Spleen (tissue), 11 donors: ENCODE results near the gene EXOC4. TPM values are rescaled to one million over a fixed set of nuclear protein-coding genes. Genes with fewer than 3 reads are reported as not detected.

Experiments used
- DNase-seq: peaks from one replicate; pipeline ENCODE4 v3.0.0-alpha.2; 2020
- H3K27ac ChIP-seq, 8 donors: fragments of 200-600 bp; sonication (generic) in 7 of 8; 1 replicate in 4 of 8; 2 replicates in 4 of 8; pipeline versions ENCODE4 v1.5.0 to v1.8.0; 2016 to 2021; ENCODE audit warnings: inconsistent platforms in 4 of 8, mild to moderate bottlenecking in 4 of 8, moderate library complexity in 1 of 8
- H3K27me3 ChIP-seq, 7 donors: fragments of 200-600 bp; sonication (generic) in 6 of 7; replicated peaks in 1 of 7; 1 replicate in 4 of 7; 2 replicates in 3 of 7; pipeline versions ENCODE4 v1.5.0 to v1.8.0; 2016 to 2021; ENCODE audit warnings: inconsistent platforms in 3 of 7, mild to moderate bottlenecking in 1 of 7
- H3K36me3 ChIP-seq, 6 donors: fragments of 200-600 bp; sonication (generic) in 5 of 6; 1 replicate in 4 of 6; 2 replicates in 2 of 6; pipeline versions ENCODE4 v1.5.0 to v1.8.0; 2016 to 2021; ENCODE audit warnings: inconsistent platforms in 2 of 6
- H3K4me1 ChIP-seq, 6 donors: fragments of 200-600 bp; sonication (generic) in 5 of 6; 1 replicate in 3 of 6; 2 replicates in 3 of 6; pipeline versions ENCODE4 v1.5.0 to v1.8.0; 2016 to 2021; ENCODE audit warnings: inconsistent platforms in 3 of 6
- H3K4me3 ChIP-seq, 8 donors: fragments of 200-600 bp; sonication (generic) in 7 of 8; 1 replicate in 4 of 8; 2 replicates in 4 of 8; pipeline versions ENCODE4 v1.5.0 to v1.8.0; 2016 to 2021; ENCODE audit warnings: inconsistent platforms in 4 of 8, mild to moderate bottlenecking in 4 of 8, moderate library complexity in 2 of 8
- H3K9me3 ChIP-seq, 8 donors: fragments of 200-600 bp; sonication (generic) in 7 of 8; 1 replicate in 4 of 8; 2 replicates in 4 of 8; pipeline versions ENCODE4 v1.5.0 to v1.8.0; 2016 to 2021; ENCODE audit warnings: inconsistent platforms in 4 of 8
- POLR2A ChIP-seq, 3 donors: fragments of 450-650 bp; IDR thresholded peaks; one replicate each; pipeline ENCODE4 v1.5.1; 2017; ENCODE audit warnings: antibody characterized with exemption in 3 of 3, mild to moderate bottlenecking in 1 of 3
- POLR2AphosphoS5 ChIP-seq, 3 donors: sonication (generic); formaldehyde crosslinking; IDR thresholded peaks; one replicate each; pipeline ENCODE4 v1.5.1; 2017; ENCODE audit warnings: antibody characterized with exemption in 3 of 3
- WGBS, 5 donors: extraction: QIAGEN DNeasy Blood & Tissue Kit in 3 of 5; methylation state at CpG; one replicate each; pipeline versions ENCODE4 v1.1.5 to v1.1.7; 2013 to 2018; 5-methylcytosine and 5-hydroxymethylcytosine counted together
- intact Hi-C: fragments of 100-400 bp; cut with DNase I; formaldehyde crosslinking; loops from one replicate; pipeline ENCODE4 v1.15.0; 2023; ENCODE audit warnings: low total_unique reads
- polyA plus RNA-seq, 3 donors: library from polyadenylated mRNA; stranded (reverse); fragments of 200-250 nt; gene quantifications; one replicate each; pipeline ENCODE4 v1.2.1, GENCODE V29; 2013
- total RNA-seq, 7 donors: library from RNA; depleted of rRNA in 3 of 7; stranded (reverse); fragments of >200 nt in 3 of 7; fragmentation: NEBNext Ultra II Directional in 4 of 7; extraction: Animal tissue kit (Norgen Biotek cat#: 25700) in 4 of 7; gene quantifications; one replicate each; pipeline versions ENCODE4 v1.1.0 to v1.2.1, GENCODE V29; 2016 to 2021
- TF ChIP-seq, protein P1 (sequence below), 11 experiments: fragments of 200-600 bp in 7 of 11; fragments of 450-650 bp in 4 of 11; sonication (generic) in 4 of 11; IDR thresholded peaks in 8 of 11; conservative IDR thresholded peaks in 3 of 11; 1 replicate in 7 of 11; 2 replicates in 4 of 11; pipeline versions ENCODE4 v1.4.0 to v1.8.0; 2016 to 2021; ENCODE audit warnings: antibody characterized with exemption in 11 of 11, inconsistent platforms in 4 of 11, mild to moderate bottlenecking in 1 of 11
- donor health status: healthy with polysubstance abuse.
- donor health status: DM: no; HTN: no; CAD: no; lungs with moderate emphysema.
- donor health status: DM: no; HTN: no; CAD: no.
- donor health status: Bipolar disorder and iron deficiency.
- donor health status: healthy.
- donor health status: DM: no; HTN: no; CAD: no.
- donor health status: DM: yes; HTN: yes; CAD: no.

The EXOC4 gene
- total and polyA plus RNA-seq, 10 donors = 14.1 to 138 (median 102) TPM

DNA sequence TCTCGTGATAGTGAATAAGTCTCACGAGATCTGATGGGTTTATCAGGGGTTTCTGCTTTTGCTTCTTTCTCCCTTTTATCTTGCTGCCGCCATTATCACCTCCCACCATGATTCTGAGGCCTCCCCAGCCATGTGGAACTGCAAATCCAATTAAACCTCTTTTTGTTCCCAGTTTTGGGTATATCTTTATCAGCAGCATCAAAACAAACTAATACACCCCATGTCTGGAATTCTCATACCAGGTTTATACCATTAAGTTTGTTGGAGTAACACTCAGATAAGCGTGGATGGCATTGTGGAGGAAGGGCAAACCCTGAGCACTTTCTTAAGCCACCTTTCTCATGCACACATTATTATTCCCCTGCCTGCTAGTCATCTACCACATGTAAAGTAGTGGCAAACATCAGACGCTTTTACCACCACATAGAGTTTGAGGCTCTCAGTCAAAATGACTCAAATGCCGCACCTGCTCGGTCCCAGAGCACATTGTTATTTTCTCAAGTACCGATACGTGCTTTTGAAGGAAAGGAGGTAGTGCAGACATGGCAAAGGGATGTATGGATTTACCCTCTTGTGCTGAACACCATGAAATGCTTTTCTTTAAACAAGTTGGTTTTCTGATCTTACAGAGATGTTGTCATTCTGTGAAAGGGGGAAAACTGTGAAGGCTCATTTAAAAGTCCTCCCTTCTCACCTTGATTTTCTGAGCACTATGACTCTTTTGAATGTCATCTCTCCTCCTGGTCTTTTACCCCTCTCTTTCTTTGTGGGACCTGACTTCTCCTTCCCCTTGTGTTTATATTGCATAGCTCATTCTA, 429.7 kb downstream of the EXOC4 start:
- TF ChIP-seq, protein P1, sequence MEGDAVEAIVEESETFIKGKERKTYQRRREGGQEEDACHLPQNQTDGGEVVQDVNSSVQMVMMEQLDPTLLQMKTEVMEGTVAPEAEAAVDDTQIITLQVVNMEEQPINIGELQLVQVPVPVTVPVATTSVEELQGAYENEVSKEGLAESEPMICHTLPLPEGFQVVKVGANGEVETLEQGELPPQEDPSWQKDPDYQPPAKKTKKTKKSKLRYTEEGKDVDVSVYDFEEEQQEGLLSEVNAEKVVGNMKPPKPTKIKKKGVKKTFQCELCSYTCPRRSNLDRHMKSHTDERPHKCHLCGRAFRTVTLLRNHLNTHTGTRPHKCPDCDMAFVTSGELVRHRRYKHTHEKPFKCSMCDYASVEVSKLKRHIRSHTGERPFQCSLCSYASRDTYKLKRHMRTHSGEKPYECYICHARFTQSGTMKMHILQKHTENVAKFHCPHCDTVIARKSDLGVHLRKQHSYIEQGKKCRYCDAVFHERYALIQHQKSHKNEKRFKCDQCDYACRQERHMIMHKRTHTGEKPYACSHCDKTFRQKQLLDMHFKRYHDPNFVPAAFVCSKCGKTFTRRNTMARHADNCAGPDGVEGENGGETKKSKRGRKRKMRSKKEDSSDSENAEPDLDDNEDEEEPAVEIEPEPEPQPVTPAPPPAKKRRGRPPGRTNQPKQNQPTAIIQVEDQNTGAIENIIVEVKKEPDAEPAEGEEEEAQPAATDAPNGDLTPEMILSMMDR (IDR thresholded peaks at IDR 0.05 in 8 of 11, conservative IDR thresholded peaks at IDR 0.05 in 3 of 11) = no peak
- TF ChIP-seq POLR2A (IDR thresholded peaks at IDR 0.05) = no peak
- TF ChIP-seq POLR2AphosphoS5 (IDR thresholded peaks at IDR 0.05) = no peak
- intact Hi-C loops = no loop called here
- Histone ChIP-seq H3K27ac (no peak overlapping the region), H3K9me3 (no peaks in the 10 kb centered on the region), H3K4me1 (no peaks in the 10 kb centered on the region), H3K4me3 (no peak overlapping the region), H3K36me3 (peaks cover 0 to 8% (median 0%) of the 10 kb centered on the region in 6 donors), H3K27me3 (no peaks in the 10 kb centered on the region)
- WGBS, 5 donors = 66 to 71% (median 68%) methylated on average over 9 of the region's 9 CpGs
- no peak for DNase-seq

DNA sequence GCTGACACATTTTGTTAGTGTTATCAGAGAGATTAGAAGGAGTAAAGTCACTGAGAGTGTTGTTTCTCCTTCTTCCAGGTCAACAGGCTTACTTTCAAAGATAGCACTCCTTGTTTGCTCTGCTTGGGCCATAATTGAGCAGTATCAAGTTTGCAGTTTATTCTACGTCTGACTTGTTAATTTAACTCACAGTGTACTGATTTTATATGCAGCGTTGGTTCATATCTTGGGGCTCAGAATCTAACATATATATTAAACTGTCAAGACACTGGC, 430.2 kb downstream of the EXOC4 start:
- Histone ChIP-seq H3K9me3 (no peaks in the 10 kb centered on the region), H3K36me3 (peaks cover 0 to 8% (median 0%) of the 10 kb centered on the region in 6 donors), H3K4me1 (no peaks in the 10 kb centered on the region), H3K27ac (no peak overlapping the region), H3K4me3 (no peak overlapping the region), H3K27me3 (no peaks in the 10 kb centered on the region)
- no peak for DNase-seq
- WGBS, 5 donors = 90 to 97% (median 94%) methylated on average over 2 of the region's 2 CpGs
- intact Hi-C loops = no loop called here
- TF ChIP-seq, protein P1 (IDR thresholded peaks at IDR 0.05 in 8 of 11, conservative IDR thresholded peaks at IDR 0.05 in 3 of 11) = no peak
- TF ChIP-seq POLR2A (IDR thresholded peaks at IDR 0.05) = no peak
- no peak for TF ChIP-seq POLR2AphosphoS5 (IDR thresholded peaks at IDR 0.05)

DNA sequence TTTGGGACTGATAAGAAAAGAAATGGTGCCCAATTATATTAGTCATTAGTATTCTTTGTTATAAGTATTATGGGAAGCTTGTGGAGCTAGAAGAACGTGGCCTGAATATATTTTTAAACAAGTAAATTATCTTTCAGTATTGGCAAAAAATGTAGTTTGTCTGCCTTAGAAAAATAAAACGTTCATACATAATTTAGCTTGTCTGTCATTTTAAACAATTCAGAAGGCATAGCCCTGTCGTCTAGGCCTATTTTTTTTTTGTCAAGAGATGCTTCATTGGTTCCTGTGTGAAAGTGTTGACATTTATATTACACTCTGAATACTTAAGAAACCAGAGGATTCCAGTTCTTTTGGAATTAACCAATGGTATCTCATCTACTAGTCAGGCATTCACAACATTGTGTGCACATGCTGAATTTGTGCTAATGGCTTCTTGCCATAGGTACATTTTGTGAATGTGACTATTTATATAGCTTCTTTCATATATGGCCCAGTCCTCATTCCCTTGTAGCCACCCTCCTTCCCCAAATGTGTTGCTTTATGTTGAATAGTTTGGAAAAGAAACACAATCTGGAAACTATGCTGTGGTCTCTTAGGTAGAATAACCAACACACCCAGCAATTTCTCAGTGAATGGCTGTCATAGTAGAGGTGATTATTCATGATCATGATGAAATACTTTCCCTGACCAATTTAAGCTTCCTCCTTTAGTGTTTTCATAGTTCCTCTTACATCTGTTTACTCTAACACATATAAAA, 435.8 kb downstream of the EXOC4 start:
- WGBS, 5 donors = 78 to 87% (median 83%) methylated on average over 3 of the region's 3 CpGs
- H3K27me3 ChIP-seq = no peaks in the 10 kb centered on the region
- TF ChIP-seq, protein P1 (IDR thresholded peaks at IDR 0.05 in 8 of 11, conservative IDR thresholded peaks at IDR 0.05 in 3 of 11) = no peak
- TF ChIP-seq POLR2AphosphoS5 (IDR thresholded peaks at IDR 0.05) (no peak), POLR2A (IDR thresholded peaks at IDR 0.05) (no peak)
- no peaks in the 10 kb centered on the region for H3K36me3 ChIP-seq
- peak overlapping the region in 7 of 8 donors; percentile 21 to 80 (median 56) for H3K27ac ChIP-seq
- intact Hi-C loops = no loop called here
- H3K9me3 ChIP-seq = no peaks in the 10 kb centered on the region
- peaks cover 0 to 7% (median 0%) of the 10 kb centered on the region in 6 donors for H3K4me1 ChIP-seq
- H3K4me3 ChIP-seq = peak overlapping the region in 1 of 8 donors; percentile 41
- no peak for DNase-seq

DNA sequence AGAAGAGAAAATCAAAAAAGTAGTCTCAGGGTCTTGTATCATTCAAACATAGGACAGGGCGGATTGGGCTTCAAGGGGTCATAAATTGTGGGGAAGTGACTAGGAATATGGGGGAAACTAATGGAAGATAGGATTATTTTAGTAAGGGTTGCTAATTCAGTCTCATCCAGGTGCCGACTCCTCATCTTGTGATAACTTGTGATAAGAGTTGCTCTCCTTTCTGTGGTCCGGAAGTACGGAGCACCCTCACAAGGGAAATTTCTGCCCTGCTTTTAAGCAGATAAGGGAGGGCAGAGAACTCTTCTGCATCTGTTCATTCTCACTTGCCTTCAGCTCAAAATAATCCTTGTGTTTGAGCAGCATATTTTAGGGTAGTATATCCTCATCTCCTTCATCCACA, 437.9 kb downstream of the EXOC4 start:
- TF ChIP-seq POLR2AphosphoS5 (IDR thresholded peaks at IDR 0.05) = no peak
- TF ChIP-seq, protein P1 (IDR thresholded peaks at IDR 0.05 in 8 of 11, conservative IDR thresholded peaks at IDR 0.05 in 3 of 11) = no peak
- no peak for TF ChIP-seq POLR2A (IDR thresholded peaks at IDR 0.05)
- Histone ChIP-seq H3K4me3 (no peak overlapping the region), H3K9me3 (no peaks in the 10 kb centered on the region), H3K36me3 (no peaks in the 10 kb centered on the region), H3K27me3 (no peaks in the 10 kb centered on the region), H3K4me1 (peaks cover 0 to 12% (median 0%) of the 10 kb centered on the region in 6 donors), H3K27ac (no peak overlapping the region)
- 77 to 98% (median 94%) methylated on average over 4 of the region's 4 CpGs for WGBS, 5 donors
- intact Hi-C loops = no loop called here
- DNase-seq = no peak
